HCT116 (cell line): Measurements from ENCODE around the gene SLC6A2. TPM values are rescaled to one million over a fixed set of nuclear protein-coding genes. Genes with fewer than 3 reads are reported as not detected.

Experiments used
- ATAC-seq: fragments of 200-7000 bp; cut with Tn5 transposase; 2 replicates; pipeline ENCODE4 v1.9.1; 2020; ENCODE audit warnings: mild to moderate bottlenecking, moderate library complexity
- BruUV-seq: library from RNA; stranded (reverse); fragments of 400-500 nt; replicated peaks from 2 replicates; lab custom pipeline; 2021; lab: Mats Ljungman, UMichigan
- CTCF ChIA-PET: fragments of 300-600 bp; sonication (Branson Sonifier 250); formaldehyde crosslinking; loops from one replicate; lab custom pipeline; 2021; ENCODE audit warnings: antibody characterized with exemption; lab: Charles Lee
- POLR2A ChIA-PET: fragments of 300-600, 350-600 bp; sonication (Branson Sonifier 250); formaldehyde crosslinking; loops from one replicate; lab custom pipeline; 2021; ENCODE audit warnings: antibody characterized with exemption; lab: Charles Lee
- RAD21 ChIA-PET, 2 experiments: fragments of 300-600 bp; sonication (Branson Sonifier 250); formaldehyde crosslinking; loops; one replicate each; lab custom pipeline; 2023; ENCODE audit warnings: low total read pairs in 2 of 2; ENCODE audit not compliant: uncharacterized antibody in 2 of 2, unreplicated experiment in 2 of 2, low non-redundant PET in 1 of 2; lab: Charles Lee
- DNase-seq: peaks from one replicate; pipeline ENCODE4 v3.0.0-alpha.2; 2010; ENCODE audit warnings: low read depth, low spot score
- H2AFZ ChIP-seq: fragments of 200-600 bp; shearing (Covaris generic), sonication (generic); 2 replicates; pipeline ENCODE4 v1.6.1; 2017; ENCODE audit warnings: low read depth, mixed run types, mixed read lengths, antibody characterized with exemption, low read length; ENCODE audit not compliant: poor library complexity, severe bottlenecking
- H3K27ac ChIP-seq: 2 replicates; pipeline ENCODE4 v1.5.1; 2012; ENCODE audit warnings: low read depth, low read length
- H3K27me3 ChIP-seq: fragments of 200-600 bp; sonication (generic); 2 replicates; pipeline ENCODE4 v1.6.1; 2016; ENCODE audit warnings: mixed run types, low read length, mixed read lengths; ENCODE audit not compliant: insufficient read depth
- H3K36me3 ChIP-seq, 2 experiments: fragments of 200-500 bp in 1 of 2; fragments of 200-600 bp in 1 of 2; sonication (Bioruptor generic) in 1 of 2; sonication (generic) in 1 of 2; 2 replicates each; pipeline versions ENCODE4 v1.5.1 to v1.6.1; 2014 to 2016; ENCODE audit warnings: low read length in 2 of 2, inconsistent platforms in 1 of 2, mixed read lengths in 1 of 2, mixed run types in 1 of 2; ENCODE audit not compliant: insufficient read depth in 2 of 2, control insufficient read depth in 1 of 2
- H3K4me1 ChIP-seq, 2 experiments: fragments of 200-600 bp in 1 of 2; sonication (generic) in 1 of 2; 2 replicates each; pipeline versions ENCODE4 v1.5.1 to v1.6.1; 2012 to 2017; ENCODE audit warnings: low read length in 2 of 2, inconsistent platforms in 1 of 2, mild to moderate bottlenecking in 1 of 2, mixed read lengths in 1 of 2, mixed run types in 1 of 2, moderate library complexity in 1 of 2; ENCODE audit not compliant: insufficient read depth in 2 of 2, control insufficient read depth in 1 of 2
- H3K4me2 ChIP-seq: fragments of 200-600 bp; sonication (generic); 2 replicates; pipeline ENCODE4 v1.6.1; 2017; ENCODE audit warnings: mixed run types, low read length, mixed read lengths
- H3K4me3 ChIP-seq, 2 experiments: fragments of 200-600 bp in 1 of 2; sonication (generic) in 1 of 2; replicated peaks in 1 of 2; 2 replicates each; pipeline ENCODE4 v1.5.1; 2011 to 2016; ENCODE audit warnings: low read length in 2 of 2, control low read depth in 1 of 2, low read depth in 1 of 2, mild to moderate bottlenecking in 1 of 2, mixed read lengths in 1 of 2, mixed run types in 1 of 2
- H3K79me2 ChIP-seq: fragments of 200-600 bp; sonication (generic); 2 replicates; pipeline ENCODE4 v1.6.1; 2017; ENCODE audit warnings: mild to moderate bottlenecking, mixed run types, low read length, moderate library complexity, mixed read lengths; ENCODE audit not compliant: insufficient read depth
- H3K9ac ChIP-seq: fragments of 200-600 bp; sonication (generic); 2 replicates; pipeline ENCODE4 v1.6.1; 2016; ENCODE audit warnings: low read length, mixed read lengths
- H3K9me2 ChIP-seq: fragments of 200-600 bp; sonication (generic), shearing (Covaris generic); 2 replicates; pipeline ENCODE4 v1.6.1; 2017; ENCODE audit warnings: mixed run types, mild to moderate bottlenecking, moderate library complexity; ENCODE audit not compliant: insufficient read depth
- H3K9me3 ChIP-seq, 2 experiments: fragments of 200-500 bp in 1 of 2; fragments of 200-600 bp in 1 of 2; sonication (Bioruptor generic) in 1 of 2; sonication (generic) in 1 of 2; 2 replicates each; pipeline ENCODE4 v1.6.1; 2014 to 2017; ENCODE audit warnings: low read length in 2 of 2, mixed read lengths in 2 of 2, inconsistent platforms in 1 of 2, low read depth in 1 of 2, mild to moderate bottlenecking in 1 of 2, mixed run types in 1 of 2, moderate library complexity in 1 of 2; ENCODE audit not compliant: control insufficient read depth in 1 of 2, insufficient read depth in 1 of 2
- H4K20me1 ChIP-seq: fragments of 200-600 bp; sonication (generic), shearing (Covaris generic); 2 replicates; pipeline ENCODE4 v1.6.1; 2017; ENCODE audit warnings: mixed run types, mild to moderate bottlenecking, moderate library complexity; ENCODE audit not compliant: insufficient read depth
- EGR1 ChIP-seq: IDR thresholded peaks from 2 replicates; pipeline ENCODE4 v1.6.1; 2012; ENCODE audit warnings: low read depth
- ELF1 ChIP-seq: IDR thresholded peaks from 2 replicates; pipeline ENCODE4 v1.6.1; 2012; ENCODE audit warnings: low read depth, borderline replicate concordance
- EZH2 ChIP-seq: fragments of 200-600 bp; sonication (generic); IDR thresholded peaks from 2 replicates; pipeline ENCODE4 v1.6.1; 2017; ENCODE audit warnings: antibody characterized with exemption, mixed run types
- POLR2A ChIP-seq: IDR thresholded peaks from 2 replicates; pipeline ENCODE4 v1.7.0; 2011; ENCODE audit warnings: borderline replicate concordance; ENCODE audit not compliant: insufficient read depth, insufficient read length; ENCODE audit errors: extremely low read depth
- SRF ChIP-seq: IDR thresholded peaks from 2 replicates; pipeline ENCODE4 v1.6.1; 2012; ENCODE audit warnings: low read depth
- TCF7L2 ChIP-seq: IDR thresholded peaks from 2 replicates; pipeline ENCODE4 v1.7.0; 2011; ENCODE audit warnings: borderline replicate concordance, inconsistent platforms; ENCODE audit not compliant: insufficient read depth, insufficient read length; ENCODE audit errors: extremely low read depth
- YY1 ChIP-seq: IDR thresholded peaks from 2 replicates; pipeline ENCODE4 v1.6.1; 2011; ENCODE audit warnings: low read length, low read depth, moderate library complexity, mild to moderate bottlenecking; ENCODE audit not compliant: insufficient replicate concordance; ENCODE audit errors: extremely low read depth
- ZFX ChIP-seq: fragments of 450-650 bp; IDR thresholded peaks from 2 replicates; pipeline ENCODE4 v1.6.1; 2017
- intact Hi-C: fragments of 100-400 bp; cut with micrococcal nuclease; formaldehyde crosslinking; loops from 2 replicates; pipeline ENCODE4 v1.10.0; 2022
- total RNA-seq: library from RNA; stranded (reverse); gene quantifications from one replicate; pipeline ENCODE4 v1.2.1, GENCODE V29; 2021; ENCODE audit not compliant: unreplicated experiment
- TF ChIP-seq, protein P1 (sequence below): IDR thresholded peaks from 2 replicates; pipeline ENCODE4 v1.6.1; 2012; ENCODE audit warnings: low read depth
- TF ChIP-seq, protein P2 (sequence below): IDR thresholded peaks from 2 replicates; pipeline ENCODE4 v1.6.1; 2012

SLC6A2 gene
- total RNA-seq, 1 experiment from 2014 or later: not detected

DNA sequence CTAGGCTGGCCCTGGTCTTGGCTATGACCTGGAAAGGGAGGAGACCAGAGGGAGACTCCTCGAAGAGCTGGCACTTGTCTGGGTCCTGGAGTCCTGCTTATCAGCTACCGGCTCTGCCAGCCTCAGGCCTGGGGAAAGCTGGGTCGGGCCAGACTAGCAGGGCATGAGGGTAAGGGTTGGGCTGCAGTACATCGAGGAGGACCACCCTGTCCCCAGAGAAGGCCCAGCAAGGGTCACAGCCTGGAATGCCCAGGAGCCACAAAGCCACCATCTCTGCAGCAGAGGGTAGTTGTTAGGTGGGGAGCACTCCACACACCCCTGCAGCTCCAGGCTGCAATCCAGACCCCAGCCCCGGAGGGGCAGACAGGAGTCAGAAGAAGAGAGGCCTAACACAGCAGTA, 54.0 kb downstream of the SLC6A2 start:
- RAD21 ChIA-PET: no interaction called here
- no peak overlapping the region for H3K9ac ChIP-seq
- no peaks in the 10 kb centered on the region for H4K20me1 ChIP-seq
- no peak overlapping the region for H2AFZ ChIP-seq
- POLR2A ChIA-PET: no interaction called here
- H3K27me3 ChIP-seq: peaks cover 50% of the 10 kb centered on the region
- H3K4me2 ChIP-seq: no peak overlapping the region
- no TSS peak for BruUV-seq
- H3K36me3 ChIP-seq: no peaks in the 10 kb centered on the region
- H3K9me3 ChIP-seq: no peaks in the 10 kb centered on the region
- H3K4me1 ChIP-seq: no peaks in the 10 kb centered on the region
- no peaks in the 10 kb centered on the region for H3K79me2 ChIP-seq
- no peaks in the 10 kb centered on the region for H3K9me2 ChIP-seq
- no peak overlapping the region for H3K4me3 ChIP-seq
- no peak for ATAC-seq
- CTCF ChIA-PET: interaction anchor here (1.5 kb wide), 1 partner anchor 245 kb away, joined by 4 read pairs; no protein-coding TSS in a partner anchor
- no peak for TF ChIP-seq TCF7L2
- TF ChIP-seq, all 23 proteins: peak for 0
- no peak overlapping the region for H3K27ac ChIP-seq
- intact Hi-C loops: loop anchor here (5.0 kb wide), 1 partner anchor 992 kb away; no protein-coding TSS in a partner anchor
- no peak for DNase-seq

- Histone ChIP-seq H3K79me2 (no peaks in the 10 kb centered on the region), H3K9me2 (no peaks in the 10 kb centered on the region), H3K9ac (no peak overlapping the region), H2AFZ (no peak overlapping the region), H3K27me3 (peaks cover 48% of the 10 kb centered on the region), H3K9me3 (no peaks in the 10 kb centered on the region), H4K20me1 (no peaks in the 10 kb centered on the region), H3K4me1 (no peaks in the 10 kb centered on the region), H3K27ac (no peak overlapping the region), H3K4me2 (no peak overlapping the region), H3K36me3 (no peaks in the 10 kb centered on the region), H3K4me3 (no peak overlapping the region)
- BruUV-seq: no TSS peak
- ATAC-seq: no peak
- RAD21 ChIA-PET: no interaction called here
- no peak for DNase-seq
- TF ChIP-seq SRF: no peak
- no peak for TF ChIP-seq YY1
- TF ChIP-seq ELF1: no peak
- TF ChIP-seq ZFX: no peak
- TF ChIP-seq, protein P1, sequence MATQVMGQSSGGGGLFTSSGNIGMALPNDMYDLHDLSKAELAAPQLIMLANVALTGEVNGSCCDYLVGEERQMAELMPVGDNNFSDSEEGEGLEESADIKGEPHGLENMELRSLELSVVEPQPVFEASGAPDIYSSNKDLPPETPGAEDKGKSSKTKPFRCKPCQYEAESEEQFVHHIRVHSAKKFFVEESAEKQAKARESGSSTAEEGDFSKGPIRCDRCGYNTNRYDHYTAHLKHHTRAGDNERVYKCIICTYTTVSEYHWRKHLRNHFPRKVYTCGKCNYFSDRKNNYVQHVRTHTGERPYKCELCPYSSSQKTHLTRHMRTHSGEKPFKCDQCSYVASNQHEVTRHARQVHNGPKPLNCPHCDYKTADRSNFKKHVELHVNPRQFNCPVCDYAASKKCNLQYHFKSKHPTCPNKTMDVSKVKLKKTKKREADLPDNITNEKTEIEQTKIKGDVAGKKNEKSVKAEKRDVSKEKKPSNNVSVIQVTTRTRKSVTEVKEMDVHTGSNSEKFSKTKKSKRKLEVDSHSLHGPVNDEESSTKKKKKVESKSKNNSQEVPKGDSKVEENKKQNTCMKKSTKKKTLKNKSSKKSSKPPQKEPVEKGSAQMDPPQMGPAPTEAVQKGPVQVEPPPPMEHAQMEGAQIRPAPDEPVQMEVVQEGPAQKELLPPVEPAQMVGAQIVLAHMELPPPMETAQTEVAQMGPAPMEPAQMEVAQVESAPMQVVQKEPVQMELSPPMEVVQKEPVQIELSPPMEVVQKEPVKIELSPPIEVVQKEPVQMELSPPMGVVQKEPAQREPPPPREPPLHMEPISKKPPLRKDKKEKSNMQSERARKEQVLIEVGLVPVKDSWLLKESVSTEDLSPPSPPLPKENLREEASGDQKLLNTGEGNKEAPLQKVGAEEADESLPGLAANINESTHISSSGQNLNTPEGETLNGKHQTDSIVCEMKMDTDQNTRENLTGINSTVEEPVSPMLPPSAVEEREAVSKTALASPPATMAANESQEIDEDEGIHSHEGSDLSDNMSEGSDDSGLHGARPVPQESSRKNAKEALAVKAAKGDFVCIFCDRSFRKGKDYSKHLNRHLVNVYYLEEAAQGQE: peak; percentile 61
- no peak for TF ChIP-seq POLR2A
- TF ChIP-seq EGR1: no peak
- TF ChIP-seq, protein P2, sequence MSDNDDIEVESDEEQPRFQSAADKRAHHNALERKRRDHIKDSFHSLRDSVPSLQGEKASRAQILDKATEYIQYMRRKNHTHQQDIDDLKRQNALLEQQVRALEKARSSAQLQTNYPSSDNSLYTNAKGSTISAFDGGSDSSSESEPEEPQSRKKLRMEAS: no peak
- TF ChIP-seq EZH2: no peak
- intact Hi-C loops: loop anchor here (5.0 kb wide), 1 partner anchor 992 kb away; no protein-coding TSS in a partner anchor
- CTCF ChIA-PET: no interaction called here
- POLR2A ChIA-PET: no interaction called here
These were observed 54.7 kb downstream of the SLC6A2 start for GRCh38 chr16:55710466-55710865.
